Prostate gland (tissue), 2 donors: ENCODE data around the gene PRKG1. TPM values are rescaled to one million over a fixed set of nuclear protein-coding genes. Genes with fewer than 3 reads are reported as not detected.

ENCODE experiments used
- DNase-seq: peaks from one replicate; pipeline ENCODE4 v3.0.0-alpha.2; 2019; ENCODE audit warnings: low spot score
- H3K27ac ChIP-seq, 2 donors: fragments of 200-600 bp; sonication (generic); 2 replicates each; pipeline ENCODE4 v1.5.1; 2017 to 2019
- H3K27me3 ChIP-seq: fragments of 200-600 bp; sonication (generic); replicated peaks from 2 replicates; pipeline ENCODE4 v1.5.1; 2019; ENCODE audit not compliant: insufficient read depth
- H3K36me3 ChIP-seq, 2 donors: fragments of 200-600 bp; sonication (generic); 1 replicate in 1 of 2; 2 replicates in 1 of 2; pipeline versions ENCODE4 v1.5.1 to v1.8.1; 2017 to 2019
- H3K4me1 ChIP-seq: fragments of 200-600 bp; sonication (generic); replicated peaks from 2 replicates; pipeline ENCODE4 v1.5.1; 2019
- H3K4me3 ChIP-seq, 2 donors: fragments of 200-600 bp; sonication (generic); 2 replicates each; pipeline ENCODE4 v1.5.1; 2017 to 2019
- H3K9me3 ChIP-seq: fragments of 200-600 bp; sonication (generic); 2 replicates; pipeline ENCODE4 v1.5.1; 2017
- CTCF ChIP-seq, 4 experiments: fragments of 200-600 bp in 2 of 4; fragments of 450-650 bp in 2 of 4; sonication (generic) in 2 of 4; IDR thresholded peaks; 1 replicate in 3 of 4; 2 replicates in 1 of 4; pipeline ENCODE4 v1.5.1; 2016 to 2019; ENCODE audit warnings: antibody characterized with exemption in 4 of 4, mild to moderate bottlenecking in 2 of 4, moderate library complexity in 2 of 4
- POLR2A ChIP-seq: fragments of 450-650 bp; IDR thresholded peaks from one replicate; pipeline ENCODE4 v1.6.1; 2016; ENCODE audit warnings: antibody characterized with exemption, mild to moderate bottlenecking
- POLR2AphosphoS5 ChIP-seq: sonication (generic); formaldehyde crosslinking; IDR thresholded peaks from one replicate; pipeline ENCODE4 v1.6.1; 2017; ENCODE audit warnings: antibody characterized with exemption
- whole genome bisulfite sequencing: methylation state at CpG from one replicate; pipeline ENCODE4 v1.1.5; 2018; 5-methylcytosine and 5-hydroxymethylcytosine counted together
- intact Hi-C: fragments of 100-400 bp; cut with DNase I; formaldehyde crosslinking; loops from one replicate; pipeline ENCODE4 v1.14.2; 2022
- total RNA-seq, 2 donors: library from RNA; depleted of rRNA; stranded (reverse); fragments of >200 nt; gene quantifications; one replicate each; pipeline ENCODE4 v1.1.0, GENCODE V29; 2016

The PRKG1 gene
- total RNA-seq, 2 donors from 2014 or later: 2.7 to 9.0 TPM

- Histone ChIP-seq H3K9me3 (no peaks in the 10 kb centered on the region), H3K36me3 (no peaks in the 10 kb centered on the region), H3K27me3 (no peaks in the 10 kb centered on the region), H3K4me1 (no peaks in the 10 kb centered on the region), H3K27ac (no peak overlapping the region), H3K4me3 (no peak overlapping the region)
- intact Hi-C loops: no loop called here
- 75% methylated on average over 2 of the region's 2 CpGs for WGBS
- no peak for DNase-seq
- TF ChIP-seq POLR2AphosphoS5 (no peak), CTCF (IDR thresholded peaks at IDR 0.05) (no peak), POLR2A (no peak)
Measured at GRCh38 chr10:52276163-52276562, 1201.9 kb downstream of the PRKG1 start.

GRCh38 chr10:52276986-52277385, 1202.7 kb downstream of the PRKG1 start:
- WGBS: 16% methylated on average over 1 of the region's 1 CpG

DNA sequence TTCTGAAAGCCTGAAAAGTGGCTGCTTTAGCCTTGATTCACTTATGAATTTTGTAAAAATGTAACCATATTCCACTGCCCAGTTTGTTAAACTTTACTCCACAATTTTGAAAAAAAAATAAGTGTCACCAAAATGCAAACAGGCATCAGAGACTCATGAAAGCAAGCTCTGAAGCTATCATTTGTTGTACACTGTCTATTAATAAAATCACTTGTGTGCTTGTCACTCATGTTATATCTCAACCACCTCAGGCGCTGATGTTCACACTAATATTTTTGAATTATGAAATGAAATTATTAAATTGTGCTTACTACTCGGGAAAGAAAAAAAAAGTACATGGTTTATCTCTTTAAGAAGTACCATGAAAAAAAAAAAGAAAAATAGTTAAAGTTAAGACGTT, 1205.3 kb downstream of the PRKG1 start:
- Histone ChIP-seq H3K36me3 (no peaks in the 10 kb centered on the region), H3K27me3 (no peaks in the 10 kb centered on the region), H3K27ac (no peak overlapping the region), H3K4me3 (no peak overlapping the region), H3K9me3 (no peaks in the 10 kb centered on the region), H3K4me1 (no peaks in the 10 kb centered on the region)
- no peak for TF ChIP-seq POLR2A
- TF ChIP-seq POLR2AphosphoS5: no peak
- no peak for TF ChIP-seq CTCF (IDR thresholded peaks at IDR 0.05)
- WGBS: 42% methylated on average over 3 of the region's 3 CpGs
- intact Hi-C loops: no loop called here
- no peak for DNase-seq

More at GRCh38 chr10:52276986-52277385, 1202.7 kb downstream of the PRKG1 start:
- no peaks in the 10 kb centered on the region for H3K9me3 ChIP-seq
- TF ChIP-seq POLR2AphosphoS5 (no peak), POLR2A (no peak), CTCF (IDR thresholded peaks at IDR 0.05) (no peak)
- H3K4me1 ChIP-seq: no peaks in the 10 kb centered on the region
- H3K27ac ChIP-seq: no peak overlapping the region
- no peak for DNase-seq
- no peaks in the 10 kb centered on the region for H3K36me3 ChIP-seq
- H3K27me3 ChIP-seq: no peaks in the 10 kb centered on the region
- intact Hi-C loops: no loop called here
- no peak overlapping the region for H3K4me3 ChIP-seq

- no peak for TF ChIP-seq CTCF (IDR thresholded peaks at IDR 0.05)
- TF ChIP-seq POLR2A: no peak
- no peak for TF ChIP-seq POLR2AphosphoS5
Measured at GRCh38 chr10:52280051-52280450, 1205.8 kb downstream of the PRKG1 start.

GRCh38 chr10:52283174-52283573, 1208.9 kb downstream of the PRKG1 start:
- intact Hi-C loops: no loop called here
- DNase-seq: no peak

More at GRCh38 chr10:52280051-52280450, 1205.8 kb downstream of the PRKG1 start:
- Histone ChIP-seq H3K4me3 (no peak overlapping the region), H3K27me3 (no peaks in the 10 kb centered on the region), H3K27ac (no peak overlapping the region), H3K9me3 (no peaks in the 10 kb centered on the region), H3K4me1 (no peaks in the 10 kb centered on the region), H3K36me3 (no peaks in the 10 kb centered on the region)
- DNase-seq: no peak
- intact Hi-C loops: no loop called here
- 86% methylated on average over 1 of the region's 1 CpG for WGBS

More at GRCh38 chr10:52283174-52283573, 1208.9 kb downstream of the PRKG1 start:
- no peak overlapping the region for H3K4me3 ChIP-seq
- no peaks in the 10 kb centered on the region for H3K4me1 ChIP-seq
- H3K27me3 ChIP-seq: no peaks in the 10 kb centered on the region
- H3K9me3 ChIP-seq: no peaks in the 10 kb centered on the region
- no peak overlapping the region for H3K27ac ChIP-seq
- 90% methylated on average over 2 of the region's 2 CpGs for WGBS
- H3K36me3 ChIP-seq: no peaks in the 10 kb centered on the region
- no peak for TF ChIP-seq POLR2A
- TF ChIP-seq POLR2AphosphoS5: no peak
- no peak for TF ChIP-seq CTCF (IDR thresholded peaks at IDR 0.05)
